ENCODE results near the gene CPNE5. TPM values are rescaled to one million over a fixed set of nuclear protein-coding genes. Genes with fewer than 3 reads are reported as not detected.

The CPNE5 gene
- total and polyA plus RNA-seq, 7 donors: 0.03 to 1.7 (median 0.41) TPM

DNA sequence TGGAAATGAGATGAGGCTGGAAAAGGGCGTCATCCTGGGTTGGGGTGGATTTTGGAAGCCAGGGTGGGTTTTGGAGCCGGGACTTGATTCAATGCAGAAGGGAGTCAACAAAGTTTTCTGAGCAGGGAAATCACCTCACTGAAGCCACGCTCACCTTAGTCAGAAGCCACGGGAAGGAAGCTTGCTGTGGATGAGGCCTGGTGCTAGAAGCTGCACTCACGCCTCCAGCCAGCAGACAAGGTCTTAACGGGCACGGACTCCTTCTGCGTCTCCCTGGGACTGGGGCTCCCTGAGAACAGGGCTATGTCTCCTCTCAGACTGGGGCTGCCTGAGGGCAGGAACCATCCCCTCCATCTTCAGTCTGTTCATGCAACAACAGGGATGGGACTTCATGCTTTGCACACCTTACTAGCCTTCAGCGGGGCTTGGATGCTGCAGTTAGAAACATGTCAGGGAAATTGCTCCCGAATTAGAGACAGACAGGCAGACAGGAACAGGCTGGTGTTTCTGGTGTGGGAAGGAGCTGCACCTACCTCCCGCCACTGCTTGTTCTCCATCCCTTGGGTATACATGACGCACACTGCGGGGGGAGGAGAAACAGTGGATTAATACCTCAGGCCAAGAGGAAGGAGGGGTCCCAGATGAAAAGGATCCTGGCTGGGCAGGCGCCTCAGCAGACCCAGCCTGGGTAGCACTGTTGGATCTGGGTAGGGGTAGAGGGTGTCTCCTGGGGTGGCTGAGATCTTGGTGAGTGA, 17.5 kb downstream of the CPNE5 start:
- DNase-seq (no peak), ATAC-seq (no peak)
- Histone ChIP-seq H3K9me3 (no peaks in the 10 kb centered on the region), H3K36me3 (ENCODE audit: insufficient read depth in 1 of 2, low read depth in 1 of 2) (no peaks in the 10 kb centered on the region), H3K4me3 (no peak overlapping the region), H3K4me1 (peaks cover 3% of the 10 kb centered on the region), H3K27me3 (ENCODE audit: insufficient read depth in 3 of 3, low read length in 2 of 3) (no peaks in the 10 kb centered on the region), H3K27ac (peak overlapping the region; percentile 65)
- intact Hi-C loops (cut with DNase I): no loop called here
- no peak for TF ChIP-seq CTCF (IDR thresholded peaks at IDR 0.05)
- WGBS, 3 donors: 84 to 90% (median 88%) methylated on average over 14 of the region's 14 CpGs

- Histone ChIP-seq H3K27me3 (ENCODE audit: insufficient read depth in 3 of 3, low read length in 2 of 3) (no peaks in the 10 kb centered on the region), H3K4me3 (no peak overlapping the region), H3K36me3 (ENCODE audit: insufficient read depth in 1 of 2, low read depth in 1 of 2) (no peaks in the 10 kb centered on the region), H3K4me1 (peaks cover 3% of the 10 kb centered on the region), H3K27ac (no peak overlapping the region), H3K9me3 (no peaks in the 10 kb centered on the region)
- DNase-seq (no peak), ATAC-seq (no peak)
- WGBS, 3 donors: 71 to 85% (median 80%) methylated on average over 12 of the region's 12 CpGs
- intact Hi-C loops (cut with DNase I): no loop called here
- no peak for TF ChIP-seq CTCF (IDR thresholded peaks at IDR 0.05)
Observed at GRCh38 chr6:36820700-36821580, 18.3 kb downstream of the CPNE5 start.

GRCh38 chr6:36818756-36819155, 20.5 kb downstream of the CPNE5 start:
- Histone ChIP-seq H3K27me3 (ENCODE audit: insufficient read depth in 3 of 3, low read length in 2 of 3) (no peaks in the 10 kb centered on the region), H3K27ac (no peak overlapping the region), H3K4me1 (peaks cover 3% of the 10 kb centered on the region), H3K4me3 (no peak overlapping the region), H3K36me3 (ENCODE audit: insufficient read depth in 1 of 2, low read depth in 1 of 2) (no peaks in the 10 kb centered on the region), H3K9me3 (no peaks in the 10 kb centered on the region)
- no peak for ATAC-seq
- TF ChIP-seq CTCF (IDR thresholded peaks at IDR 0.05): no peak
- WGBS, 3 donors: 86 to 94% (median 93%) methylated on average over 4 of the region's 4 CpGs
- intact Hi-C loops (cut with DNase I): no loop called here
- no peak for DNase-seq

- intact Hi-C loops (cut with DNase I): no loop called here
- no peaks in the 10 kb centered on the region for H3K36me3 ChIP-seq (ENCODE audit: insufficient read depth in 1 of 2, low read depth in 1 of 2)
- WGBS, 3 donors: 92 to 96% (median 93%) methylated on average over 3 of the region's 3 CpGs
Observed at GRCh38 chr6:36817847-36818246, 21.4 kb downstream of the CPNE5 start.

More at GRCh38 chr6:36817847-36818246, 21.4 kb downstream of the CPNE5 start:
- H3K4me1 ChIP-seq: peaks cover 3% of the 10 kb centered on the region
- no peak for ATAC-seq
- DNase-seq: no peak
- H3K27ac ChIP-seq: no peak overlapping the region
- H3K27me3 ChIP-seq (ENCODE audit: insufficient read depth in 3 of 3, low read length in 2 of 3): no peaks in the 10 kb centered on the region
- no peaks in the 10 kb centered on the region for H3K9me3 ChIP-seq
- no peak overlapping the region for H3K4me3 ChIP-seq
- no peak for TF ChIP-seq CTCF (IDR thresholded peaks at IDR 0.05)

Measured in psoas muscle (tissue), 8 donors.